DOHH2 (cell line): Measurements from ENCODE around the gene SVBP.

Experiments
- CTCF ChIP-seq: fragments of 200-600 bp; sonication (generic); IDR thresholded peaks from one replicate; pipeline ENCODE4 v1.5.1; 2014; ENCODE audit warnings: antibody characterized with exemption, mild to moderate bottlenecking, low read depth, low read length; ENCODE audit not compliant: poor library complexity, severe bottlenecking
- EZH2phosphoT487 ChIP-seq: fragments of 200-600 bp; sonication (generic); IDR thresholded peaks from 2 replicates; pipeline ENCODE4 v1.6.1; 2017; ENCODE audit warnings: borderline replicate concordance, mild to moderate bottlenecking, antibody characterized with exemption, low read length, moderate library complexity, mixed read lengths

- TF ChIP-seq CTCF: no peak
- TF ChIP-seq EZH2phosphoT487: no peak
These were observed 23.4 kb downstream of the SVBP start for GRCh38 chr1:42793824-42794223.
